Stimulated activated memory B cell treated with anti-CD40 and anti-IgM and Interleukin-4, amounts not matched to agents 10 μg/mL and 1 μg/mL and 100 μg/mL, for 72 hours (primary cell): ENCODE data around the gene RASL10A.

ENCODE experiments used
- ATAC-seq: fragments of 150-1000 bp; cut with Tn5 transposase; 2 replicates; pipeline ENCODE4 v1.10.0; 2021
- H3K27ac Mint-ChIP-seq: one replicate; pipeline ENCODE4 v1.8.0; 2022; ENCODE audit warnings: mild to moderate bottlenecking, mixed read lengths
- H3K27me3 Mint-ChIP-seq: one replicate; pipeline ENCODE4 v1.8.0; 2022; ENCODE audit warnings: mixed read lengths
- H3K36me3 Mint-ChIP-seq: one replicate; pipeline ENCODE4 v1.8.0; 2022; ENCODE audit warnings: mixed read lengths
- H3K4me1 Mint-ChIP-seq: one replicate; pipeline ENCODE4 v1.8.0; 2022; ENCODE audit warnings: mixed read lengths
- H3K4me3 Mint-ChIP-seq: one replicate; pipeline ENCODE4 v1.8.0; 2022; ENCODE audit warnings: mild to moderate bottlenecking, moderate library complexity, mixed read lengths
- H3K9me3 Mint-ChIP-seq: one replicate; pipeline ENCODE4 v1.8.0; 2022; ENCODE audit warnings: mixed read lengths

Gene RASL10A

DNA sequence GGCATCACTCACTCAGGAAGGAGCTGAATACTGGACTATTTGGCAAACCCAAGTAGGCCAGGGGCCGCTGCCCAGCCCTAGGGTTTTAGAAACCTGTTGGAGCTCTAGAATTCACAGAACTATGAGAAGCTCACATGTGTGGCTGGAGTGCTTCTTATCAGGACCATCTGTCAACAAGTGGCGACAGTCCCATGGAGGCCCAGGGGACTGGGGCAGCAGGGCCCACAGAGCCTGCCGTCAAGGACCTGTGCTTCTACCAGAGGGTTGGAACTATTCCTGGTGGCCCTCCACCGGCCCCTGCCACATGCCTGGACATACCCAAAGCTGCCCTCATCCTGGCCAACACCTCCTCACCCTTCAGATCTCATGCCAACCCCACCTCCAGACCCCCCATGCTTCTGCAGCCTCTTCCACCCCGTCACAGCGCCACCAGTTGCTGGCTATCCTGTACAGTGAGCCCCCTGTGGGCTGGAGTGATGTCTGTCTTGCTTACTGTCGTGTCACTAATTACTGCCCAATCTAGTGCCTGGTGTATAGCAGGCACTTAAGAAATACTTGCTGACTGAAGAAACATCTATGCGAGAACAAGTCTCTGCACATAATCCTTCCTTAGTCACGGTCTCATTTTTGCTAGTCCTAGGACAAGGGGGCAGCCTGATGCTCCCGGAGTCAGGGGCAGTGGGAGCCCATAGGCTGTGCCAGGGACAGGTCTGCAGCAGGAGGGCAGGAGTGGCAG is 27.2 kb upstream of the RASL10A start:
- H3K4me3 Mint-ChIP-seq = no peak overlapping the region
- no peaks in the 10 kb centered on the region for H3K9me3 Mint-ChIP-seq
- H3K4me1 Mint-ChIP-seq = no peaks in the 10 kb centered on the region
- no peaks in the 10 kb centered on the region for H3K27me3 Mint-ChIP-seq
- H3K36me3 Mint-ChIP-seq = peaks cover 72% of the 10 kb centered on the region
- no peak for ATAC-seq
- H3K27ac Mint-ChIP-seq = peak overlapping the region; percentile 25

GRCh38 chr22:29342177-29342576 is 26.7 kb upstream of the RASL10A start:
- H3K4me1 Mint-ChIP-seq = no peaks in the 10 kb centered on the region
- H3K27me3 Mint-ChIP-seq = no peaks in the 10 kb centered on the region
- no peak for ATAC-seq
- H3K27ac Mint-ChIP-seq = peak overlapping the region; percentile 25
- H3K9me3 Mint-ChIP-seq = no peaks in the 10 kb centered on the region
- peaks cover 72% of the 10 kb centered on the region for H3K36me3 Mint-ChIP-seq
- H3K4me3 Mint-ChIP-seq = no peak overlapping the region

DNA sequence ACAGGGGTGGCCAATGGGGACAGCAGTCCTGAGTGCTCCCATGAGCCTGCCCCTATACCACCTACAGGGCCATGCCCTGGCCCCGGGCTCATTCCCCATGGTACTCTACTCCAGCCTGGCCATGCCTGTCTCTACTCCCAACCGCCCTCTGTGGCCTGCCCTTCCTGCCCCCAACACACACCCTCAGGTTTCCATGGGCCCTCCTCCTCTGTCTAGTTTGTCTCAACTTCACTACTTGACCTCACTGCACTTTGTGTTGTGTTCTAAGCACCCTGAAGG is 26.3 kb upstream of the RASL10A start:
- H3K27ac Mint-ChIP-seq = peak overlapping the region; percentile 25
- H3K4me3 Mint-ChIP-seq = no peak overlapping the region
- no peaks in the 10 kb centered on the region for H3K9me3 Mint-ChIP-seq
- H3K27me3 Mint-ChIP-seq = no peaks in the 10 kb centered on the region
- H3K36me3 Mint-ChIP-seq = peaks cover 72% of the 10 kb centered on the region
- no peak for ATAC-seq
- H3K4me1 Mint-ChIP-seq = no peaks in the 10 kb centered on the region

GRCh38 chr22:29341056-29341848 is 25.8 kb upstream of the RASL10A start:
- H3K4me3 Mint-ChIP-seq = no peak overlapping the region
- no peak for ATAC-seq
- no peak overlapping the region for H3K27ac Mint-ChIP-seq
- H3K4me1 Mint-ChIP-seq = no peaks in the 10 kb centered on the region
- H3K9me3 Mint-ChIP-seq = no peaks in the 10 kb centered on the region
- H3K27me3 Mint-ChIP-seq = no peaks in the 10 kb centered on the region
- peaks cover 73% of the 10 kb centered on the region for H3K36me3 Mint-ChIP-seq

GRCh38 chr22:29340566-29340965 is 25.1 kb upstream of the RASL10A start:
- Mint-ChIP-seq H3K4me1 (no peaks in the 10 kb centered on the region), H3K9me3 (no peaks in the 10 kb centered on the region), H3K36me3 (peaks cover 73% of the 10 kb centered on the region), H3K27ac (no peak overlapping the region), H3K4me3 (no peak overlapping the region), H3K27me3 (no peaks in the 10 kb centered on the region)
- no peak for ATAC-seq

DNA sequence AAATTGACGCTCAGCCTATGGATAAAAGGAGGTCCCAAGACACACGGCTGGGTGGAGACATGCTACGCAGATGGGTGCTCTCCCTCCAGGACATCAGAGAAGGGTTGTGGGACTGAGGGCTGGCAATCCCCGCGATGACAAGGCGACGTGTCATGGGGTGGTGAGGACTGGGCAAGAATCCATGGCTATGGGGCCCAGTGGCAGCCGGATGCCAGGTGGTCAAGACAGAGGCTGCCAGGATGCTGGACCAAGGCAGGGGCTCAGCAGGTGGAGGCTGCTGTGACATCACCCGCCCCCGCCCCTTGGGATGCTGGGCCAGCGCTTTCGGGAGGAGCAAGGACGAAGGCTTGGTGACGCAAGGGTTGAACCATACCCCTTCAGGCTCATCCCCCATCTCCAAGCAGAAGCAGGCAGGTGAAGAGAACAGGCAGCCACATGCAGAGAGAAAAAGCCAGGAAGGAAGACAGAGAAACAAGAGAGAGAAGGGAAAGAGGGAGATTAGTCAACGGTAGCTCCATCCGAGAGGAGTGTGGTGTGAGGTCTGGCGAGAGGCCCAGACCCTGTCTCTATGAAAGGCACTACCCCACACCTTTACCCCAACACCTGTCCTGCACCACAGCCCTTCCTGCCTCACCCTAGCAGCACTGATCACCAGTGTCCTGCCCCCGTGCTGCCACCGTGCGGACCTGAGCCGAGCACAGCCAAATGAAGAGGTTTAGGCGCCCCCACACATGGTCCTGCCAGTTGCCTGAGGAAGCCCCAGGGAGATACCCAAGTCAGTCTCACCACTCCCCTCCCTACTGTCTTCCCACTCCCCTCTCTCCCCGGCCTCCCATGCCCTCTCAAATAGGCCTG is 24.1 kb upstream of the RASL10A start:
- Mint-ChIP-seq H3K4me3 (no peak overlapping the region), H3K36me3 (peaks cover 77% of the 10 kb centered on the region), H3K9me3 (no peaks in the 10 kb centered on the region), H3K27ac (peak overlapping the region; percentile 3), H3K4me1 (no peaks in the 10 kb centered on the region), H3K27me3 (no peaks in the 10 kb centered on the region)
- ATAC-seq = no peak

DNA sequence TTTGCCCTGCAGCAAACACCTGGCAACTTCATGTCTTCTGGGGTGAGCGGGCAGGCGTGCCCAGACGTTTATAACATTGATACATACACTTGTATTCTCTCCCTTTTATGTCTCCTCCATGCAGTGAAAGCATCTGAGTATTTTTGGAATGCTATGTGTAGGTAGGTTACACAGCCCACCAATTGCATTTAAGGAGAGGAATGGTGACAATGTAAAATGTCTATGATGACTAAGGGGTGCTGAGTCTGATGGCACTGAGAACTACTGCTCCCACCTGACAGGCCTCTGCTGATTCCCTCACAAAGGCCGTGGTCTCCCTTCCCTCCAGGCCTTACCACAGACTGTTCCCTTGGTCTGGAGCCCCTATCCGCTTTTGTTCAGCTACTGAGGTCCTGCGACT is 22.9 kb upstream of the RASL10A start:
- Mint-ChIP-seq H3K27me3 (no peaks in the 10 kb centered on the region), H3K36me3 (peaks cover 85% of the 10 kb centered on the region), H3K9me3 (no peaks in the 10 kb centered on the region), H3K27ac (peak overlapping the region; percentile 3), H3K4me1 (no peaks in the 10 kb centered on the region), H3K4me3 (no peak overlapping the region)
- ATAC-seq = no peak

GRCh38 chr22:29337631-29338284 is 22.3 kb upstream of the RASL10A start:
- peaks cover 83% of the 10 kb centered on the region for H3K36me3 Mint-ChIP-seq
- no peak overlapping the region for H3K27ac Mint-ChIP-seq
- no peaks in the 10 kb centered on the region for H3K9me3 Mint-ChIP-seq
- no peak for ATAC-seq
- no peak overlapping the region for H3K4me3 Mint-ChIP-seq
- no peaks in the 10 kb centered on the region for H3K27me3 Mint-ChIP-seq
- no peaks in the 10 kb centered on the region for H3K4me1 Mint-ChIP-seq

GRCh38 chr22:29336751-29337490 is 21.4 kb upstream of the RASL10A start:
- Mint-ChIP-seq H3K9me3 (no peaks in the 10 kb centered on the region), H3K4me1 (no peaks in the 10 kb centered on the region), H3K27ac (no peak overlapping the region), H3K27me3 (no peaks in the 10 kb centered on the region), H3K36me3 (peaks cover 82% of the 10 kb centered on the region), H3K4me3 (no peak overlapping the region)
- ATAC-seq = no peak

DNA sequence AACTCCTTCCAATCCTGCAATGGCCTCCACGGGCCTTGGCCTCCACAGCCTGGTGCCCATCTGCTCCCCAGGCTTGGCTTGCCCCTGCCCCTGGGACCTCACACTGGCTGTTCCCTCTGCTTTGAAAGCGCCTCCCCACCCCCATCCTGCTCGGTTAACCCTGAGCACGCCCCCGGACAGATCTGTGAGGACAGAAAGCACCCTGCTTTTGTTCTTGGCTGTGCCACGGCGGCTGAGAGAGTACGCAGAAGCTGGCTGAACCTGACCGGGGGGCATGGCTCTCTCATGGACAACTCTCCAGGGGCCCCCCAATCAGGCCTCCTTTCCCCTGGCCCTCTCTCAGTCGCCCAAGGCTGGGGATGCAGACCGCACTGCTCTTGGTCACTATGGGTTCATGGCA is 20.2 kb upstream of the RASL10A start:
- ATAC-seq = no peak

GRCh38 chr22:29334696-29335344 is 19.3 kb upstream of the RASL10A start:
- Mint-ChIP-seq H3K36me3 (peaks cover 84% of the 10 kb centered on the region), H3K4me1 (no peaks in the 10 kb centered on the region), H3K27ac (no peak overlapping the region), H3K27me3 (no peaks in the 10 kb centered on the region), H3K9me3 (no peaks in the 10 kb centered on the region), H3K4me3 (no peak overlapping the region)
- ATAC-seq = no peak

More for the DNA sequence above, 20.2 kb upstream of the RASL10A start:
- H3K27ac Mint-ChIP-seq = peak overlapping the region; percentile 25
- no peaks in the 10 kb centered on the region for H3K27me3 Mint-ChIP-seq
- no peak overlapping the region for H3K4me3 Mint-ChIP-seq
- peaks cover 89% of the 10 kb centered on the region for H3K36me3 Mint-ChIP-seq
- H3K9me3 Mint-ChIP-seq = no peaks in the 10 kb centered on the region
- no peaks in the 10 kb centered on the region for H3K4me1 Mint-ChIP-seq

DNA sequence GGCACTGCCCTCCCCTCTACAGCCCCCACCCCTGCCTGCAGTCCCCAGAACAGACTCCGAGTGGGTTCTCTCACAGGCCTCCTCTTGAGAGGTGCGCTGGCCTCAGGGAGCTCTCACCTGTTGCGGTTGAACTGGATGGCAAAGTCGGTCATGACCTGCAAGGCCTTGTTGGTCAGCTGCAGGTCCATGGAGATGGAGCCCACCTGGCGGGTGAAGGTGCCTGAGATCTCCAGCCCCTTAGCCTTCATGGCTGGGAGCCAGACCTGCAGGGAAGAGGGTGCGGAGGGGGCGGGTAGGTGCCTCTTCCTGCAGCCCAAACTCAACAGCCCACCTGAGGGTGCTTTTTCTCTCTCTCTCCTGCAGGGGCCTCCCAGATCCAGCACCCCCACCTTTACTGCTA is 18.7 kb upstream of the RASL10A start:
- H3K27ac Mint-ChIP-seq = no peak overlapping the region
- H3K27me3 Mint-ChIP-seq = no peaks in the 10 kb centered on the region
- H3K36me3 Mint-ChIP-seq = peaks cover 83% of the 10 kb centered on the region
- no peak overlapping the region for H3K4me3 Mint-ChIP-seq
- H3K9me3 Mint-ChIP-seq = no peaks in the 10 kb centered on the region
- ATAC-seq = no peak
- no peaks in the 10 kb centered on the region for H3K4me1 Mint-ChIP-seq

GRCh38 chr22:29332886-29333496 is 17.5 kb upstream of the RASL10A start:
- Mint-ChIP-seq H3K4me3 (no peak overlapping the region), H3K4me1 (no peaks in the 10 kb centered on the region), H3K27me3 (no peaks in the 10 kb centered on the region), H3K36me3 (peaks cover 82% of the 10 kb centered on the region), H3K27ac (no peak overlapping the region), H3K9me3 (no peaks in the 10 kb centered on the region)
- no peak for ATAC-seq
